ENCODE data around the gene UPK2.
"Not testable (repeated sequence)": the region's sequence is repeated elsewhere in the genome, so short reads cannot be mapped to it uniquely, and the experiment has no call there.

The UPK2 gene

DNA sequence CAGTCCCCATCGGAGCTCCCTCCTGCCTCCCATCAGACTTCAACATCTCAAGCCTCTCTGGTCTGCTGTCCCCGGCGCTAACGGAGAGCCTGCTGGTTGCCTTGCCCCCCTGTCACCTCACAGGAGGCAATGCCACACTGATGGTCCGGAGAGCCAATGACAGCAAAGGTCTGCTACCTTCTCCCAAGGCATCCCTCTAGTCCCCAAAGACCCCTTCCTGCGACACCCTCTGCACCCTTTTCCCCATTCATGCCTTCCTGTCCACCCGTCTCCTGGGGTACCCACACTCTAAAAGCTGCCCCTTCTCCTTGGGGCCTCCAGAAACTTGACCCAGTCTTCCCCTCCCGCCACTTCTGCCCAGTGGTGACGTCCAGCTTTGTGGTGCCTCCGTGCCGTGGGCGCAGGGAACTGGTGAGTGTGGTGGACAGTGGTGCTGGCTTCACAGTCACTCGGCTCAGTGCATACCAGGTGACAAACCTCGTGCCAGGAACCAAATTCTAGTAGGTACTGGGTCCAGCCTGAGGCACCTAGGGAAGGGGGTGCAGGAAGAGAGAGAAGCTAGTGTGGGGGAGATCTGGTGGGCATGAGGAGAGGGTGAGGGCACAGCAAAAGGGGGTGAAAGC lies 860 bp downstream of the UPK2 start:
- TF ChIP-seq, protein P1, sequence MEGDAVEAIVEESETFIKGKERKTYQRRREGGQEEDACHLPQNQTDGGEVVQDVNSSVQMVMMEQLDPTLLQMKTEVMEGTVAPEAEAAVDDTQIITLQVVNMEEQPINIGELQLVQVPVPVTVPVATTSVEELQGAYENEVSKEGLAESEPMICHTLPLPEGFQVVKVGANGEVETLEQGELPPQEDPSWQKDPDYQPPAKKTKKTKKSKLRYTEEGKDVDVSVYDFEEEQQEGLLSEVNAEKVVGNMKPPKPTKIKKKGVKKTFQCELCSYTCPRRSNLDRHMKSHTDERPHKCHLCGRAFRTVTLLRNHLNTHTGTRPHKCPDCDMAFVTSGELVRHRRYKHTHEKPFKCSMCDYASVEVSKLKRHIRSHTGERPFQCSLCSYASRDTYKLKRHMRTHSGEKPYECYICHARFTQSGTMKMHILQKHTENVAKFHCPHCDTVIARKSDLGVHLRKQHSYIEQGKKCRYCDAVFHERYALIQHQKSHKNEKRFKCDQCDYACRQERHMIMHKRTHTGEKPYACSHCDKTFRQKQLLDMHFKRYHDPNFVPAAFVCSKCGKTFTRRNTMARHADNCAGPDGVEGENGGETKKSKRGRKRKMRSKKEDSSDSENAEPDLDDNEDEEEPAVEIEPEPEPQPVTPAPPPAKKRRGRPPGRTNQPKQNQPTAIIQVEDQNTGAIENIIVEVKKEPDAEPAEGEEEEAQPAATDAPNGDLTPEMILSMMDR (IDR thresholded peaks at IDR 0.05; ENCODE audit: low read depth, low read length, missing control alignments): no peak
- in situ Hi-C loops (cut with HindIII; ENCODE audit: low sequenced_read_pairs): no loop called here
- DNase-seq (ENCODE audit: low read depth): no peak
- H3K4me3 ChIP-seq (ENCODE audit: low read depth, low read length): no peak overlapping the region

DNA sequence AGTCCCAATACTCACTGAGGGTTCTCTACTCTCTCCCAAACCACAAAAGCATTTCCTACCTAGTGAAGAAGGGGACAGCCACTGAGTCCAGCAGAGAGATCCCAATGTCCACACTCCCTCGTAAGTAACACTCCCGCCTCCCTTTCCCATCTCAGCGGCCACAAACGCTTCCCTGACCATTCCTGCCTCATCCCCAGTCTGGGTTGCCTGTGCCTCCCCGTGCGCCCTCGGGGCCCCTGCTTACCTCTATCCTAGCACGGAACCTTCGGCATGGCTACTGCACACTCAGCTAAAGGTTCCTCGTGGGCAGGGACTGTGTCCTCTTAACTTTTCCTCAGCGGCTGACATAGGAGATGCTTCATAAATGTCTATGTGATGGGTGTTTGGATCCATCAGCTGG lies 1.5 kb downstream of the UPK2 start:
- no peak for DNase-seq (ENCODE audit: low read depth)
- H3K4me3 ChIP-seq (ENCODE audit: low read depth, low read length): no peak overlapping the region
- TF ChIP-seq, protein P1 (IDR thresholded peaks at IDR 0.05; ENCODE audit: low read depth, low read length, missing control alignments): no peak
- in situ Hi-C loops (cut with HindIII; ENCODE audit: low sequenced_read_pairs): no loop called here

DNA sequence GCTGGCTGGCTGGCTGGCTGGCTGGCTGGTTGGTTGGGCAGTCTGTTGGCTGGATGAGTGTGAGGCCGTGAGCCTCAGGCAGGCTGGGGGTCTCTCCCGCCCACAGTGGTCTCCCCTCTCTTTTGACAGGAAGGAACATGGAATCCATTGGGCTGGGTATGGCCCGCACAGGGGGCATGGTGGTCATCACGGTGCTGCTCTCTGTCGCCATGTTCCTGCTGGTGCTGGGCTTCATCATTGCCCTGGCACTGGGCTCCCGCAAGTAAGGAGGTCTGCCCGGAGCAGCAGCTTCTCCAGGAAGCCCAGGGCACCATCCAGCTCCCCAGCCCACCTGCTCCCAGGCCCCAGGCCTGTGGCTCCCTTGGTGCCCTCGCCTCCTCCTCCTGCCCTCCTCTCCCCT lies 1.9 kb downstream of the UPK2 start:
- no peak for DNase-seq (ENCODE audit: low read depth)
- in situ Hi-C loops (cut with HindIII; ENCODE audit: low sequenced_read_pairs): no loop called here
- TF ChIP-seq, protein P1 (IDR thresholded peaks at IDR 0.05; ENCODE audit: low read depth, low read length, missing control alignments): no peak
- H3K4me3 ChIP-seq (ENCODE audit: low read depth, low read length): no peak overlapping the region

DNA sequence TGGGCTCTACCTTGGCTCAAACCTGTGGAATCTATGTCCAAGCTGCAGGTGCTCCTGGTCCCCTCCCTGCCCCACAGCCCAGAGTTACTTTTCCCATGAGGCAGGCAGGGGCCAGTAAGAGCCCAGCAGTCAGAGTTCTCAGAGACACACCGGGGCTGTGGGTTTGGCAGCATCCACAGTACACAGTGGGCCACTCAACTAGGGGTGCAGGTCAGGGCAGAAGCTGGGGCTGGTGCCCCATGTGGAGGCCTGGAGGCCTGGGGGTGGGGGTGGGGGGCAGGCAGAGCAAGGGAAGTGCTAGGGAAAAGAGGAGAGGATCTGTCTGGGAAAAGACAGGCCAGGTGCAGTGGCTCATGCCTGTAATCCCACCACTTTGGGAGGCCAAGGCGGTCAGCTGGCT lies 2.5 kb downstream of the UPK2 start:
- in situ Hi-C loops (cut with HindIII; ENCODE audit: low sequenced_read_pairs): no loop called here
- no peak overlapping the region for H3K4me3 ChIP-seq (ENCODE audit: low read depth, low read length)
- TF ChIP-seq, protein P1 (IDR thresholded peaks at IDR 0.05; ENCODE audit: low read depth, low read length, missing control alignments): no peak
- no peak for DNase-seq (ENCODE audit: low read depth)

DNA sequence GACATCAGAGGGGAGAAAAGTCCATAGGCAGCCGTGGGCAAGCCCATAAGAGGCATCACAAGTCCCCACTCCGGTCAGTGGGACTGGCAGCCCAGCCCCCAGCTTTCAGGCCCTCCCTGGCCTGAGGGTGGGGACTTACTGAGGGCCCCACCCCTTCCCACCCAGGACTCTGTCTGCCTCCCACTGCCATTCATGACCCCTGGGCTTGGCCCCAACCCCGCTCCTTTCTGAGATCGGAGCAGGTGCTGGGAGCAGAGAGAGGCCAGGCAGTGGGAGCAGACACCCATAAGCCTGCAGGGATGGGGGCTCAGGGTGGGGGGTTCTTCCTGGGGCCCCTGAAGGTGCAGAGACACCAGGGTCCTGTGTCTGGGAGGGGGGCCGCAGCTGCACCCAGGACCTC lies 5.1 kb downstream of the UPK2 start:
- H3K4me3 ChIP-seq (ENCODE audit: low read depth, low read length): no peak overlapping the region
- DNase-seq (ENCODE audit: low read depth): no peak
- TF ChIP-seq, protein P1 (IDR thresholded peaks at IDR 0.05; ENCODE audit: low read depth, low read length, missing control alignments): no peak
- in situ Hi-C loops (cut with HindIII; ENCODE audit: low sequenced_read_pairs): no loop called here

DNA sequence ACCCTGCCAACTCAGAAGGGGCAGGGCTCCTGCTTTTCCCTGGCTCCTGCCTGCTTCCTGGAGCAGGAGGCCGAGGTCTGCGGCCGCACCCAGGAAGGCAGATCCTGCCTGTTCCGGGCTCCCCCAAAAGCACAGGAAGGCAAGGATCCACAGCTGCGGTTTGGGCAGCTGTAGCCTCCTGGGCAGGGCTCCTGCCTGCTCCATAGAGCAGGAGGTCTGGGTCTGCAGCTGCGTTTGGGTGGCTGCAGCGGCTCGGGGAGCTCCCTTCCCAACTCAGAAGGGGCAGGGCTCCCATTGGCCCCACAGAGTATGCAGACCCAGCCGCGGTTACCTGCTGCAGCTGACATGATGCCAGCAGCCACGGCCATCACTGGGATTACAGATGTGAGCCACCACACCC lies 5.5 kb downstream of the UPK2 start:
- TF ChIP-seq, protein P1 (IDR thresholded peaks at IDR 0.05; ENCODE audit: low read depth, low read length, missing control alignments): no peak
- in situ Hi-C loops (cut with HindIII; ENCODE audit: low sequenced_read_pairs): no loop called here
- DNase-seq (ENCODE audit: low read depth): no peak
- H3K4me3 ChIP-seq (ENCODE audit: low read depth, low read length): no peak overlapping the region

DNA sequence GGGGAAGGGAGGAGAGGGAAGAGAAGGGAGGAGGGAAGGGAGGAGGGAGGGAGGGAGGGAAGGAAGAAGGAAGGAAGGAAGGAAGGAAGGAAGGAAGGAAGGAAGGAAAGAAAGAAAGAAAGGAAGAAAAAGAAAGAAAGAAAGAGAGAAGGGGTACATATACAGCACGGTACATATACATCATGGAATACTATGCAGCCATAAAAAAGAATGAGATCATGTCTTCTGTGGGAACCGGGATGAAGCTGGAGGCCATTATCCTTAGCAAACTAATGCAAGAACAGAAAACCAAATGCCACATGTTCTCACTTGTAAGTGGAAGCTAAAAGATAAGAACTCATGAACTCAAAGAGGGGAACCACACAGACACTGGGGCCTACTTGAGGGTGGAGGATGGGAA lies 13.4 kb downstream of the UPK2 start:
- H3K4me3 ChIP-seq (ENCODE audit: low read depth, low read length); in situ Hi-C loops (cut with HindIII; ENCODE audit: low sequenced_read_pairs); DNase-seq (ENCODE audit: low read depth): not testable (repeated sequence)

All from astrocyte of the cerebellum (primary cell).